Middle frontal gyrus (tissue), 1 donor: ENCODE measurements around the gene POC1A.
A peak's percentile ranks its signal among the peaks of the same experiment; 100 is the strongest.

Experiments
- DNase-seq: peaks from one replicate; pipeline ENCODE4 v3.0.0-alpha.2; 2015; ENCODE audit warnings: low spot score; ENCODE audit errors: extremely low spot score

The POC1A gene

DNA sequence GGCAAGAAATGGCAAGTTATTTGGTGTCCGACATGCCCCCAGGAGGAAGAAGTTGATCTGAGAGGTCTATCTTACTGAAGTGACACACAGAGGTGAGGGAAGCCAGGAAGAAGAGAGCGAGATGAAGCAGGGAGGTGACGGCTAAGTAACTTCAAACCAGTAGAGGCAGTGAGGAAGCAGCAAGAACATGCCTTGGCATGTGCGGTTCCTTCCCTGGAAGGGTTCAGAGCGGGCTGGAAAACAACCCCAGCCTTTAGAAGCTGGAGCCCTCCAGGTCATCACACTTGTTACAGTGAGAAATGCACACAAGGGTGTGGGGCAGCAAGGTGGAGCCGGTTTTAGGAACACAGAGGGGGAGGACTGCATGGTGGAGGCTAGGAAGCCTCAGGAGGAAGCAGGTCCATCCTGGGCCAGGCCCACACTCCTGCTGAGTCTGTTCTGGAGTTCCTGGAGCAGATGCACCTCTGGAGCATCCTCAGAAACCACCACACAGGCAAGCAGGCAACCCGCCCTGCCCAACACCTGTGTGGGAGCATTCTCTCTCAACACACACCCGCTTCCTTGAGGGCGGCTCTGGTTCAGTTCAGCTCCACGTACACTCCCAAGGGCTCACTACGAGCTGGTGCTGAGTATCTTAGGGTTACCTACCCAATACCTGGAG lies 47.1 kb downstream of the POC1A start:
- no peak for DNase-seq

DNA sequence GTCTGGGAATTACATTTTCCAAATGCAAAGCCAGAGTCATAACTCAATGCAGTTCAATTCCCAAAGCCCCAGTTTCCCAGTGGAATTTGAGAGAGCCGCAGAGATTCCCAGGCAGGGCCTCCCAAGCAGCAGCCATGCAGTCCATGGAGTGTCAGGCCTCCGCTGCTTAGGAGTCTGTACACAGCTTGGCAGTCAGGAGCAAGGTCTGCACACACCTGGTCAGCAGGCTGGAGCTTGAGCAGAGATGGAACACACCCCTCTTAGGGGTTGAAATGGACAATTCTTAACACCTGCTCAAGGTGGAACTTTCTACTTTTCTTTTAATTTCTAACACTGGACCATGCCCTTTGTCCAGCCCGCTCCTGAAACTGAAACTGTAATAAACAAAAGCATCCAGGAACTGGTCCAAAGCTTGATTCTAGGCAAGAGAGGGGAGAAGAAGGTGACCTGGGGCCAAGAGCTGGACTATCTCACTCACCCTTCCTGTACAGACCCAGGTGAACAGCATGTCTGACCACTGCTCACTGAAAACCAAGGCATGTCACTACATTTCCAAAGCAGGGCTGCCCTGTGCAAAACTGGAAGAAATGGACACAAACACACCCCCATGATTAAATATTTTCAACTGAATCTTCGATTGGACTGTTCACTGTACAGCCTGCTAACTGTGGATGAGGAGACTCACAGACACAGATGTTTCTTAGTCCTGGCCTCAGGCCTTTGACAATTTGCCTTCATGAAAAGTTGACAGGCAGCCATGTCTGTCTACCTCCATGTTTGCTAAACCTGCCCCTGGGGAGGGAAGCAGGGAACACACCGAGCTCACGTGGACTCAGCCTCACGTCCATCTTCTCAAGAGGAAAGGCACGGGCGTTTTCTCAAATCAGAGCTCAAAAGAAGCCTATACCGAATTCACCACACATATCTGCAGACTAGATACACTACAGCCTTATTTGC lies 49.3 kb downstream of the POC1A start:
- no peak for DNase-seq

DNA sequence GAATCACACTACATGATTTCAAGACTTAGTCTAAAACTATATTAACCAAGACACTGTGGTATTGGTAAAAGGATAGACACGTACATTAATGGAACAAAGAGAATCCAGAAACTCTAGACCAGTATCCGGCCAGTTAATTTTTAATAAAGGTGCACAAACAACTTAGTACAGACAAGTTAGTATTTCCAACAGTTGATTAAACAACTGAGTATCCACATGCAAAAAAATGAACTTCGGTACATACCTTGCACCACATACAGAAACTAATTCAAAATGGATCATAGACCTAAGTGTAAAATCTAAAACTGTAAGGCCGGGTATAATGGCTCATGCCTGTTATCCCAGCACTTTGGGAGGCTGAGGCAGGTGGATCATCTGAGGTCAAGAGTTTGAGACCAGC lies 51.3 kb downstream of the POC1A start:
- no peak for DNase-seq

DNA sequence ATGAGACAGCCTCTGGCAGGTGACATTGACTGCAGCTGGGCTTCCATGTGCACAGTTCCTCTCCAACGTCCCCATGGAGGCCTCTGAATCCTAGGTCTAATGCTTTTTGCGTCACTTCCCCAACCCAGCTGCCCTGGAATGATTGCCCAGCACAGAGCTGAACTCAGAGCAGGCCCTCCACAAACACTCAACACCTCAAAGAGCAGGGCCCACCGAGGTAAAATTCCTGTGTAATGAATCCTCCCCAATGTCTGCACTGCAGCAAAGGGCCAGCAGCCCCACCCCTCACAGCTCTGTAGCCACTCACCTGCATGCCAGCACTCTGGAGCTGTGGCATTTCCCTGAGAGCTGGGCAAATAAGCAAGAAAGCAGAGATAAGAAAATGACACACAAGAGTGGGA lies 55.2 kb downstream of the POC1A start:
- DNase-seq = no peak

DNA sequence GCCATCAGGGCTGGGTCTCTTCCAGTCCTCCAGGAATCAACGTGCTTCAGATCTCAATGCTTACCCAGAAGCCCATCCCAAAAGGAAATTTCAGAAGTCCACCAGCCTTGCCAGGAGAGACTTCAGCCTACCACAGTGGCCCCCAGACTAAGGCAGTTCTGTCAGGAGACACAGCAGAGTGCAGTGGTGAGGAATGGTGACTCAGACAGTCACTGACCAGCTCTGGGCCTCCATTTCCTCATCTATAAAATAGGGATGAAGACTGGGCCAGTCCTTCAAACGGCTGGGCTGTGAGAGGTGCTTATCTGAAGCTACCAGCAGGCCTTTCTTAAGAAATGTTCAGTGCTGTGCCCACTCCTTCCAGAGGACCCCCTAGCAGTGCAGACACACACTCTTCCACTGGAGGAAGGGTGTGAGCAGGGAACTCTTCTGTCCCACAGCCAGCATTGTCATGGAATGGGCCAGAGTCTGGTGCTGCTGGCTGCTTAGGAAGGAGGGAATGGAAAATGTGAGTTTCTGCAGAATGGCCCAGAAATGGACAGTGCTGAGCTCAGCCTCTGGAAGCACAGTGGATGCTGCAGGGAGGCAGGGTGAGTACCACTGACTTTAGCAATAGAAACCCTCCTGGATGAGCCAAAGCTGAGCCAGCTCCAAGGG lies 56.2 kb downstream of the POC1A start:
- DNase-seq = no peak

DNA sequence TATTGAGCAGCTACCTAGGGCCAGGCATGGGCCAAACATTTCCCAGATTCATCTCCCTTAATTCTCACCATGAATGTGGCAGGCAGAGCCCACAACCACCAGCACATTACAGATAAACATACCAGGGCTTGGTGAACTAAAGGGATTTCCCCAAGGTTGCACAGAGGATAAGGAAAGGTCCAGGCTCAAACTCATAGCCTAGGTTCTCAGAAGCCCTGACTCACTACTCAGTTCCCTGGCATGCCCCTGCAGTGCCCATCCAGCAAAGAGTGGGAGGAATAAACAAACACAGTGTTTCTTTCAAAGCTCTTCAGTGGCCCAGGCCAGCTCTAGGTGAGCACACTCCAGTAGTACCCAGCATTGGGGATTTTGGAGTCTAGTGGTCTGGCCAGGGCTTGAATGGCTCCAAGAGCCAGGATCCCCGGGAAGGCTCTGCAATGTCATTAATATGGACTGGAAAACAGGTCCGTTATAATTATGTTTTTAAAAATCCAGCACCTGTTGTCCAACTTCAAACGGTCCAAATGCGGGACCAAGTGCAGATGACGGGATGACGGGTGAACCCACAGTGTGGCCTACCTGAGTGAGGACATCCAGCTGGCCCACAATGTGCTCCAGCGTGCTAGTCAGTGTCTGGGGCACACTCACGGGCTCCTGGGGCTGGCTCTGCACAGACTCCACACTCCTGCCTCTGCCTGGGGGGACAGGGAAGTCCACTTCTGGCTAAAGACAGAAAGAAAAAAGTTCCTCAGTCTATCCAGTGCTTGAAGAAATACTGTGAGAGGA lies 58.0 kb downstream of the POC1A start:
- no peak for DNase-seq

DNA sequence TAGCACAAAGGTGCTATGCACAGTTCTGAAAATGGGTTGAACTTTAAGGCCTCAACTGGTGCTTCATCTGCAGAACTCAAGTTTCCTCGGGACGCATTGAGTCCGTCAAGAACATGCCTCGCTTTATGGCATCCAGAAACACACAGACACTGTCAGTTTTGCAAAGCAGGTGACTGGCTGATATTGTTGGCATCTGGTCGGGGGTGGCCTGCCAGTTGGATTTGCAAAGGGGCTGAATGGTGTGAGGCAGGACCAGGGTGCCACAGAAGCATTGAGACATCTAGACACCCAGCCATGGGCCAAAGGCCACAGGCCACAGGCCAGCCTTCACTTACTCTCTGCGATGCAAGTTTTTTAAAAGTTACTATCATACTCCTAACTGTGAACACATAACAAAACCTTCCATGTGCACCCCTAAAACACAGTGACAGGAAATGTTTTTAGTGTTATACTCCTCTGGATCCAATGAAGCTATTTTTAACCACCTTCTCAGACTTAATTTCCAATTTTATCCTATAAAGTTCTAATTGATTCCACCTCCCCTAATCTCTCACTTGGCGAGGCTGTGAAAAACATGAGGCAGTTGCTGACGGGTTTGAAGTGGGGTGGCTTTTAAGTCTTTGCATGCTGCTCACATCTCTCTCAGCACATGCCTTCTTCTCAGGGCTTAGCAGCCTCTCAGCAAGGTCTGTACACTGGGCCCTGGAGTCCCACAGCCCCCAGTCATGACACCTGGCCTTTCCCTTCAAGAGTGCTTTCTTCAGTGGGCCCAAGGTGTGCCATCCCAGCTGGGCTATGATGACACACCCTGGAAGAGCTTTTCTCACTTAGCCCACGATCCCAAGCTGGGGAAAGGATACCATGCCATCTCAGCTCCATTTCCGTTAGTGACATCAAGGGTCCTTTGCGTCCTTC lies 59.4 kb downstream of the POC1A start:
- no peak for DNase-seq

DNA sequence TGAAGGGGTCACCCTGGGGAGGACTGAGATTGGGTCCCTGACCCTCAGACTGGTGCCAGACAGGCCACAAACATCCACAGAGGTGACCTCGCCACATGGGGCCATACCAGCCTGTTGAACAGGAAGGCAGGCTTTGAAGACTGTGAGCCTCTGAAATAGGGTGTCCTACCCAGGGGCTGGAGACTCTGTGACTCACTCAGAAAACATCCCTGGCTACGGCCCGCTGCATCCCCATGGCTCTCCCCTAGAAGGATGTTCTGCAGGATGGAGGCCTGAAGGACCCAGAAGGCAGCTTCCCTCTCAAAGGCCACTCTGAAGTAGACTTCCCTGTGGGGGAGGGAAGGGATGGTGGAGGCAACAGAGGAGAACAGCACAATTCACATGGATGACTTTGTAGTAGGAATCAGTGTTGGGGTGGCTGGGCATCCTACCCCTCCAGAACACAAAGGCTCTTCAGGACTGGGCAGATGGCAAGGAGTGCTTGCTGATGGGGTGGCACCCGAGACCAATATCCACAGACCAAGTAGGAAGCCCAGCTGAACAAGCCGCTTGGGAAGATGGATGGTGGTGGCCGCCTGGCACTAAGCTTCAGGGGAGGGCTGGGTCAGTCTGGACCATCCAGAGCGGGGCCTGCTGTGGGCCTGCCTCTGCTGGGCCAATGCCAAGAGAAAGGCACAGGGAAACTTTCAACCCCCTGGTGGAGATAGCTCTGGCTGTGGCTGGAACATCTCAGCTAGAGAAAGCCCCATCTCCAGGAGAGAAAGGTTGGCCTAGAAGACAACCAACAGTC lies 60.3 kb downstream of the POC1A start:
- no peak for DNase-seq

DNA sequence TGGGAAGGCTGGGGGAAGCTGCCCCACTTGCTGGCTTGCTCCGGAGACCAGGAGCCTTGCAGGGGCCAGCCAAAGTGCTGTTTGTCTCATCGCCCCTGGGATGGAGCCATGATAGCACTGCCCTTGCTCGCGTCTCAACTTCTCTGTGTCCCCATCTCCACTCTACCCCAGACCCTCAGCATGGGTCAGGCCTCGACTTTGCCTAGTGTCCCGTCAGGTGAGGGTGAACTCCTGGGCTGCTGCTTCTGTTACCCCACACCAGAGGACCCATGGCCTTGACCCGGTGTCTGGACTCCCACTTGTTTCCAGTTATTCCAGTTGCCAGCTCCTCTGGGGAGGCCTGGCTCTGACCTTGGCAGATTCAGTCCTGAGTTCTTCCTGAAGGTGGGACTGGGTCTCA lies 61.3 kb downstream of the POC1A start:
- no peak for DNase-seq

DNA sequence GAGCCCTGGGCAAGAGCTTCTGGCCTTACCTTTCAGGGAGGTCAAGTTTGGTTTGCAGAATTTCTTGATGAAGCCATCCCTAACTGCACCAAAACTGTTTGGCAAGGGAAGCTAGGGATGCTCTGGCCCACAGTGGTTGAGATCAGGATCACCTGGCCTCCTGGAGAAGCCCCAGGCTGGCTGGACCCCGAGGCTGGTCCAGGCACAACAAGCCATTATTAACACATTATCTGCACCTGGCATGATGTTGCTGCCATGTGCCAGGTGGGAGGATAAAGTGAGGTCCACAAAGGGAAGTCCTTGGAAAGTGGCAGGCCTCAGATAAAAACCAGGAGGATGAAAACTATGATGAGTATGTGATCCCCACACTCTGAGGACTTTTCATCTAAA lies 62.0 kb downstream of the POC1A start:
- DNase-seq = no peak

DNA sequence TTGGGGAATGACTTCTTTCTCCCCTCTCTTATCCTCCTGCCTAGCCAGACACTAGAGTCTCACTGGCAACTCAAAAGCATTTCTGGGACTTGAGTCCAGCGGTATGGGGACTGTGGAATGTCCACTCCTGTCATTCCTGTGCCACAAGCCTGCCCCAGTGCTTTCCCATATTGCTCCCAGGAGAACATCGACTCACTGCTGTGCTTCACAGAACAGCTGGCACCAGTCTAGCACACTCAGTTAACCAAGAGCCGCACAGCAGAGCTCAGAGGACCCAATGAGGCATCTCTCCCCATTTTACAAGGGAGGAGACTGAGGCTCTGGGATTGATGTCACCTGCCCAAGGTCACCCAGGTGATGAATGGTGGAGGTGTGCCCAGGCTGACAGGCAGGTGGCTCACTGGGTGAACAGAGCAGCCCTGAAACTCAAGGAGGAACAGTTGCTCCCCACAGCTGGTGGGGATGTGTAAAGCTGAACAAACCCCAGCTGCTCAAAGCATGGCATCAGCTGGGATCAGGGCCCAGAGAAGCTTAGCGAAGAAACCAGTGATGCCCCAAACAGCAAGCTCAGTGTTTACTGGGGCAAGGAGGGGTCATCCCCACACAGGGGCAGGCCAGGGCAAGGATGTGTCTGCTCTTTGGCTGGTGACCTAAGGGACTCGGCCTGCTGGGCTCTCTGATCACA lies 62.5 kb downstream of the POC1A start:
- DNase-seq = no peak

DNA sequence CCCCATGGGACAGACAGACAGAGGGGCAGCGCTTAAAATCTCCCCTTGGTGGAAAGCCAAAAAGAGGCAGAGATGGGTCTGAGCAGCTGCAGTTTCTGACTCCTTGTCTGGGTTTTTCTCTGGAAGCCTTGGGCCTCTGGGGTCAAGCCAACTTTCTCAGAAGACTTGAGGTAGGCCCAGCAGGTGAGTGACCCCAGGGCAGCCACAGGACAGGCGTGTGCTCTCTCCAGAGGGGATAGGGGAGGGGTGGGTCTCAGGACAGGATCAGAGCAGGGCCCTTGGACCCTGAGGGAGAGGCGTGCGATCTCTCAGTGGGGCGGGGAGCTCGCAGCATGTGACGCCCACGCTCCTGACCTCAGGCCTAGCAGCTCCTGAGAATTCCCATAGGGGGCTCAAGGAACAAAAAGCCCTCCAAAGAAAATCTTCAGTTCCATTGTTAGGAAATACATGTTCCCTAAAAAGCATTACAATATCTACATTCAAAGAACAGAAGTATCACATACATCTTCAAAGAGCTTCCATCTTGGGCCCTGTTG lies 63.2 kb downstream of the POC1A start:
- DNase-seq = no peak

DNA sequence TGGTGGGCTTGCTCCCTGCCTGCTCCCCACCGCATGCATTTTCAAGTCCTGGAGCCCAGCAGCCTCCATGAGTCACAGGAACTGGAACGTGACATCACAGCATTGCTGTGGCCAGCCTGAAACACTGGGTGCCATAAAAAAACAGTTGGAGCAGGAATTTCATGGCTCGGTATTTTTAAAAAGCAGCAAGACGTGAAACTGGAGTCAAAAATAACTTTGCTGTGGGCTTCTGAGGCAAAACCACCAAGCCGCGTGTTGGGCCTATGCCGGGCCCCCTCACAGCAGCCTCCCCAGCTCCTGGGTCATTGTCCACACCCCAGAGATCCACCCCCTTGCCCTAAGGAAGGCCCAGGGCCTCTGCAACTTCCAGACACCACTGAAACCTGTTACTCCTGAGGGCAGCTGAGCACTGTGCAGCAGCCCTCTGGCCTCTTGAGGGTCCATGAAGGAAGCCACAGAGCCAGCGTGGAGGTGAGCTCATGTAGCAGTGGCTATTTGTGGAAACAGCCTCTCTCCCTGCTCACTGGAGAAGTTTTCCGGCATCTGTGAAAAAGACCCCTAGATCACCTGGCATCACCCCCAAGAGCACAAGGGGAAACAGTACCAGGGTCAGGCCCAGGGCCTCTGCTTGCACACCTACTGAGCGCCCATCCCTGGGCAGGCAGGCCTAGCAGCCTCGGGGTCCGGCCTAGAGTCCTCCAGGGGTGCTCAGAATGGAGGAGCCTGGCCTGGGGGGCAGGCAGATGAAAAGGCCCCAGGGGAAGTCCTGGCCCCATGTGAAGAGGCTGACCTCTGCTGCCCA lies 63.9 kb downstream of the POC1A start:
- peak; percentile 55 for DNase-seq

DNA sequence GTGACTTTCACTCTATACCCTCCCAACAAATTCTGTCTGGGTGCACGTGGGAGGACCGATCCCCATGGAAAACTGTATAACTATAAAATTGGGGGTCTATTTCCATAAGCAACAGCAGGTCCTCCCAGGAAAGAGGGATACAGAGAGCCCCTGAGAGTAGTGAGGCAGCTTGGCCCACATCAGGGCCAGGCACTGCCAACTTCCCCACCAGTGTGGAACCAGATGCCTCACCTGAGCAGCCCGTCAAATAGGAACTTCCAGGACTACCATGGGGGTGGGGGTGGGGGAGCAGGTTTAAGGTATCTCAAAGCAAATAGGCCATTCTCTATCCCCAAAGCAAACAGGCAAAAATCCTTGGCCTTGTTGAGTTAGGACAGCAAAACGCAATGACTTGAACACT lies 64.5 kb downstream of the POC1A start:
- DNase-seq = no peak

DNA sequence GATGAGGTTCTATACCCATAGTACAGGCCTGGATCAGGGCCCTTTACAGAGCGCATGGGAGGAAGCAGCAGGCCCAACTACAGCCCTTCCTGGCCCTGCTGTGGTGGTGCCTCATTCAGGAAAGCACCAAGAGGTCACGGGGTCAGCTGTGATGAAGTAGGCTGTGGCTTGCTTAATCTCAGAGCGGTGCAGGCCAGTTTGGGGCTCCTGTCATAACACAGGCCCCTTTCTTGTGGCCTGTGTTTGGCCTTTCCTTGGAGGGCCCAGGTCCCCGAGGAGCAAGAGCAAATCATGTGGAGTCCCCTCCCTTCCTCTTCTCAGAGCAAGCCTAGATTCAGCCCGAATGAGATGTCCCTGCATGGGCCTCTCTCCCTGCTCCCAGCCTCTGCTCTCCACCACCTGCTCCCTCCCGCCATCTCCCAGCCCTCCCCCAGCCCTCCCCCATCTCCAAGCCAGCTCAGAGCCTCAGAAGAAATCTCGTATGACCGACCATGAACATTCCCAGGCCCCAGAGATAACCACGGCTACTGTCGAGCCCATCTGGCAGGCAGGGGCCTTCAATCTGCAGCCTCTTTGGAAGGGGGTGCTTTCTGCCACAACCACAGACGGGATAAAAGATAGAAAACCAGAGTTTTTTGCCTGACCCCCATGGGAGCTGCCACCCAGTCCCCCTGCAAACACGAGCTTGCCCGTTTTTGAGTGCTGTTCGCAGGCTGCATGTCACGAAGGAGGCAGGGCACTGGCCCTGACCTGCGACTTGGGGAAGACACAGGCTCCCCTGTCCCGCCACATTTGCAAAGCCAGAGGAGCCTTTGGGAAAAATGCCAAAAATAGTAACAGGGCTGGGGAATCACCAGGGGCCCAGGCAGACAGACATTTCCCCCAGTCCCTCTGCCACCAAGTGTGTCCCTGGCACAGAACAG lies 65.5 kb downstream of the POC1A start:
- no peak for DNase-seq

DNA sequence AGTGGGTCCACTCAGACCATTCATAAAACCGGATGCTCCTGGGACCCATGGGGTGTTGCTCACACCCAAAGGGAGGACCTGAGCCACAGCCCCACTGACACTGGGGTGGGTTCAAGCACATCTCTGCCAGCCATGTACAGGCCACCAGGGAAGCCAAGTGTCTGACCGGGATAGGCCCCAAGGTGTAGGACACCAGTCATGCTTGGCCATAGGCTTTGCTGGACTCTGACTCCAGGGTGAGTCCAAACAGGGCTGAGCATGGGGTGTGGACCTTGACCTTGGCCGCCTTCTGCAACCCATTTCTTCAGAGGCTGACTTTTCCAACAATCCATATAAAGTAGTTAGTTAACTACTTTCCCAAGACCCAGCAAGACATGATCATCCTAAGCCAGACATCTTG lies 66.5 kb downstream of the POC1A start:
- no peak for DNase-seq
